IMR-90 (cell line): ENCODE results near the gene SLC26A3. TPM values are rescaled to one million over a fixed set of nuclear protein-coding genes. Genes with fewer than 3 reads are reported as not detected.
A peak's percentile ranks its signal among the peaks of the same experiment; 100 is the strongest.

Experiments
- ATAC-seq: fragments of 200-7000 bp; cut with Tn5 transposase; 2 replicates; pipeline ENCODE4 v1.9.1; 2020; ENCODE audit warnings: low read depth, mild to moderate bottlenecking, moderate library complexity
- BruUV-seq: library from RNA; stranded (reverse); fragments of 400-500 nt; replicated peaks from 2 replicates; lab custom pipeline; 2021; lab: Mats Ljungman, UMichigan
- CTCF ChIA-PET: fragments of 300-600 bp; formaldehyde crosslinking; extraction: SDS; loops from one replicate; lab custom pipeline; 2021; ENCODE audit warnings: antibody characterized with exemption; lab: Yijun Ruan, JAX
- POLR2A ChIA-PET: fragments of 300-600 bp; sonication (Branson Sonifier 250); formaldehyde crosslinking; loops from one replicate; lab custom pipeline; 2022; ENCODE audit warnings: antibody characterized with exemption; ENCODE audit not compliant: unreplicated experiment; lab: Charles Lee
- DNase-seq: peaks from one replicate; pipeline ENCODE4 v3.0.0; 2013
- H2AFZ ChIP-seq: replicated peaks from 2 replicates; pipeline ENCODE3; 2013; ENCODE audit warnings: low read length, mild to moderate bottlenecking; ENCODE audit not compliant: poor library complexity
- H2AK5ac ChIP-seq: 2 replicates; pipeline ENCODE4 v1.6.1; 2013; ENCODE audit warnings: low read depth, low read length, inconsistent platforms
- H2AK9ac ChIP-seq: replicated peaks from 2 replicates; pipeline ENCODE3; 2013; ENCODE audit warnings: mild to moderate bottlenecking, low read depth, low read length, moderate library complexity; ENCODE audit not compliant: poor library complexity
- H2BK120ac ChIP-seq: 2 replicates; pipeline ENCODE4 v1.6.1; 2013; ENCODE audit warnings: low read depth, low read length, inconsistent platforms
- H2BK15ac ChIP-seq: 3 replicates; pipeline ENCODE4 v1.6.1; 2013; ENCODE audit warnings: low read depth, low read length, inconsistent platforms
- H2BK20ac ChIP-seq: 2 replicates; pipeline ENCODE4 v1.6.1; 2013; ENCODE audit warnings: low read depth, mild to moderate bottlenecking, inconsistent platforms, low read length, moderate library complexity
- H2BK5ac ChIP-seq: 2 replicates; pipeline ENCODE4 v1.6.1; 2013; ENCODE audit warnings: mild to moderate bottlenecking, low read depth, low read length, inconsistent platforms; ENCODE audit not compliant: poor library complexity, severe bottlenecking
- H3K14ac ChIP-seq: replicated peaks from 2 replicates; pipeline ENCODE4 v1.6.1; 2013; ENCODE audit warnings: low read depth, low read length, inconsistent platforms
- H3K18ac ChIP-seq: 2 replicates; pipeline ENCODE4 v1.6.1; 2013; ENCODE audit warnings: low read depth, low read length, control low read depth
- H3K23ac ChIP-seq: 2 replicates; pipeline ENCODE4 v1.6.1; 2013; ENCODE audit warnings: low read depth, low read length, inconsistent platforms
- H3K27ac ChIP-seq: 2 replicates; pipeline ENCODE4 v1.5.1; 2013; ENCODE audit warnings: mild to moderate bottlenecking, control low read depth, low read length; ENCODE audit not compliant: insufficient read depth
- H3K27me3 ChIP-seq: 2 replicates; pipeline ENCODE4 v1.6.1; 2013; ENCODE audit warnings: low read length; ENCODE audit not compliant: control insufficient read depth, insufficient read depth
- H3K36me3 ChIP-seq: 2 replicates; pipeline ENCODE4 v1.6.1; 2013; ENCODE audit warnings: low read length, mixed read lengths; ENCODE audit not compliant: control insufficient read depth, insufficient read depth
- H3K4ac ChIP-seq: 2 replicates; pipeline ENCODE4 v1.6.1; 2013; ENCODE audit warnings: low read depth, low read length, inconsistent platforms
- H3K4me1 ChIP-seq: 2 replicates; pipeline ENCODE4 v1.6.1; 2013; ENCODE audit warnings: low read length, mixed read lengths; ENCODE audit not compliant: control insufficient read depth, insufficient read depth
- H3K4me2 ChIP-seq: 2 replicates; pipeline ENCODE4 v1.6.1; 2013; ENCODE audit warnings: low read depth, mild to moderate bottlenecking, control low read depth, low read length, moderate library complexity
- H3K4me3 ChIP-seq: 2 replicates; pipeline ENCODE4 v1.5.1; 2013; ENCODE audit warnings: low read depth, mild to moderate bottlenecking, control low read depth, low read length, moderate library complexity; ENCODE audit not compliant: insufficient read depth
- H3K56ac ChIP-seq: 2 replicates; pipeline ENCODE4 v1.6.1; 2013; ENCODE audit warnings: low read length, inconsistent platforms; ENCODE audit not compliant: insufficient read depth; ENCODE audit errors: extremely low read depth
- H3K79me1 ChIP-seq, 2 experiments: 2 replicates each; pipeline ENCODE4 v1.6.1; 2013; ENCODE audit warnings: low read length in 2 of 2, inconsistent platforms in 1 of 2, low read depth in 1 of 2
- H3K9ac ChIP-seq: 2 replicates; pipeline ENCODE4 v1.6.1; 2013; ENCODE audit warnings: low read depth, low read length, control low read depth
- H3K9me1 ChIP-seq: 2 replicates; pipeline ENCODE4 v1.6.1; 2013; ENCODE audit warnings: low read length, inconsistent platforms; ENCODE audit not compliant: insufficient read depth
- H3K9me3 ChIP-seq: 2 replicates; pipeline ENCODE4 v1.6.1; 2013; ENCODE audit warnings: low read length; ENCODE audit not compliant: control insufficient read depth, insufficient read depth
- H4K20me1 ChIP-seq: 2 replicates; pipeline ENCODE4 v1.6.1; 2013; ENCODE audit warnings: low read length, inconsistent platforms; ENCODE audit not compliant: insufficient read depth
- H4K5ac ChIP-seq: 2 replicates; pipeline ENCODE4 v1.6.1; 2013; ENCODE audit warnings: mild to moderate bottlenecking, low read depth, low read length, control low read depth
- H4K8ac ChIP-seq, 2 experiments: 2 replicates each; pipeline ENCODE4 v1.6.1; 2013; ENCODE audit warnings: low read depth in 2 of 2, low read length in 2 of 2, control low read depth in 1 of 2, inconsistent platforms in 1 of 2
- H4K91ac ChIP-seq: 2 replicates; pipeline ENCODE4 v1.6.1; 2013; ENCODE audit warnings: low read depth, low read length, inconsistent platforms; ENCODE audit not compliant: insufficient read depth
- CEBPB ChIP-seq: IDR thresholded peaks from 2 replicates; pipeline ENCODE4 v1.6.1; 2012; ENCODE audit warnings: low read depth, low read length, improper control_type of control experiment
- POLR2A ChIP-seq: IDR thresholded peaks from 2 replicates; pipeline ENCODE4 v1.6.1; 2012; ENCODE audit warnings: mild to moderate bottlenecking, low read depth, low read length
- WGBS, 2 experiments: methylation state at CpG; one replicate each; pipeline versions ENCODE4 v1.1.5 to v1.1.7; 2013; ENCODE audit warnings: missing lambda C conversion rate in 2 of 2; ENCODE audit not compliant: insufficient read length in 1 of 2; ENCODE audit errors: extremely low coverage in 2 of 2; 5-methylcytosine and 5-hydroxymethylcytosine counted together
- dilution Hi-C: fragments of 300-500 bp; cut with HindIII; formaldehyde crosslinking; loops from one replicate; pipeline ENCODE4 v1.14.3; 2018; ENCODE audit warnings: low sequenced_read_pairs; ENCODE audit not compliant: unreplicated experiment
- in situ Hi-C: fragments of 300-500 bp; cut with MboI; formaldehyde crosslinking; loops from 3 replicates; pipeline ENCODE4 v1.14.3; 2019; ENCODE audit warnings: low sequenced_read_pairs, inconsistent platforms, mixed read lengths
- intact Hi-C: fragments of 100-400 bp; cut with micrococcal nuclease; formaldehyde crosslinking; loops from 2 replicates; pipeline ENCODE4 v1.10.0; 2022
- polyA plus RNA-seq, 3 experiments: library from polyadenylated mRNA; depleted of rRNA; stranded (reverse); fragments of >200 nt; gene quantifications; 2 replicates each; pipeline ENCODE4 v1.2.3, GENCODE V29; 2012; ENCODE audit warnings: low replicate concordance in 1 of 3
- total RNA-seq: library from RNA; depleted of rRNA; stranded (reverse); fragments of >200 nt; gene quantifications from 2 replicates; pipeline ENCODE4 v1.2.3, GENCODE V29; 2012

The SLC26A3 gene
- total and polyA plus RNA-seq, 2 of the 4 experiments (the other 2 are of a cell fraction): not detected

DNA sequence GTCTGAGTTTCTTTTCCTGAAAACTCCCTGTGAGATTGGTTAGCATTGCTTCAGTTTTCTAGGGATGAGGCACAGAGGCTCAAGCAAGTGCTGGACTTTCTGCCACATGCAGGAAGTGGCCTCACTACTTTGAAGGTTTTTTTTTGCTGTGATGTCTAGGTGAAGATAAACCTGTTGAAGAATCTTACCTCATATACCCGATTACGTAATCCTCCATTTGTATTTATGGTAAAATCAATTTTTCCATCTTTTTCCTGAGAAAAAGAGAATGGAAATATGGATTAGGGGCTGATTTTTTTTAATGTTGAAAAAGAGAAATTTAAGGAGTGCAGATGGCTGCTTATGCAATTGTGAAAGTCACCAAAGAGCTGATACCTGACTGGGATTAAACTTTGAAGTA lies 35.6 kb downstream of the SLC26A3 start:
- intact Hi-C loops (no loop called here), dilution Hi-C loops (no loop called here), in situ Hi-C loops (no loop called here)
- no peak overlapping the region for H3K9ac ChIP-seq
- H3K9me3 ChIP-seq: no peaks in the 10 kb centered on the region
- H3K27ac ChIP-seq: no peak overlapping the region
- H3K4me3 ChIP-seq: no peak overlapping the region
- no peak overlapping the region for H2BK120ac ChIP-seq
- no peak overlapping the region for H3K18ac ChIP-seq
- no peaks in the 10 kb centered on the region for H4K20me1 ChIP-seq
- H4K91ac ChIP-seq: no peak overlapping the region
- BruUV-seq: no TSS peak
- no peaks in the 10 kb centered on the region for H3K79me1 ChIP-seq
- TF ChIP-seq POLR2A (no peak), CEBPB (peak; percentile 69)
- DNase-seq (no peak), ATAC-seq (no peak)
- H3K56ac ChIP-seq: no peak overlapping the region
- H3K4me1 ChIP-seq: no peaks in the 10 kb centered on the region
- H3K14ac ChIP-seq: no peak overlapping the region
- no peaks in the 10 kb centered on the region for H3K36me3 ChIP-seq
- H3K4ac ChIP-seq: no peak overlapping the region
- H2AK5ac ChIP-seq: no peak overlapping the region
- WGBS, 2 experiments: no CpG with 5 or more reads among the region's 2 CpGs
- no peak overlapping the region for H3K4me2 ChIP-seq
- ChIA-PET CTCF (no interaction called here), POLR2A (no interaction called here)
- H2BK5ac ChIP-seq: no peak overlapping the region
- H4K8ac ChIP-seq: no peak overlapping the region
- H2AFZ ChIP-seq: no peak overlapping the region
- peaks cover 1% of the 10 kb centered on the region; the same call in 1 of the 2 replicates for H3K27me3 ChIP-seq
- H2BK15ac ChIP-seq: no peak overlapping the region
- H2BK20ac ChIP-seq: no peak overlapping the region
- H2AK9ac ChIP-seq: no peak overlapping the region
- H4K5ac ChIP-seq: no peak overlapping the region
- no peak overlapping the region for H3K23ac ChIP-seq
- no peaks in the 10 kb centered on the region for H3K9me1 ChIP-seq
